Heart left ventricle (tissue), 16 donors: ENCODE measurements around the gene NOVA2. TPM values are rescaled to one million over a fixed set of nuclear protein-coding genes. Genes with fewer than 3 reads are reported as not detected.

Source experiments
- ATAC-seq, 4 donors: fragments of 200-7000 bp; cut with Tn5 transposase; one replicate each; pipeline ENCODE4 v1.9.1; 2020 to 2022; ENCODE audit warnings: moderate library complexity in 4 of 4, mild to moderate bottlenecking in 3 of 4, moderate number of reproducible peaks in 1 of 4
- DNase-seq, 5 donors: peaks; one replicate each; pipeline ENCODE4 v3.0.0-alpha.2; 2020
- H3K27ac ChIP-seq, 12 donors: fragments of 200-600 bp; sonication (generic) in 4 of 12; one replicate each; pipeline versions ENCODE4 v1.5.0 to v1.8.0; 2016 to 2022; ENCODE audit warnings: mild to moderate bottlenecking in 2 of 12
- H3K27me3 ChIP-seq, 9 donors: fragments of 200-600 bp; sonication (generic) in 2 of 9; one replicate each; pipeline versions ENCODE4 v1.5.1 to v1.8.0; 2016 to 2022; ENCODE audit warnings: mild to moderate bottlenecking in 3 of 9
- H3K36me3 ChIP-seq, 9 donors: fragments of 200-600 bp; sonication (generic) in 2 of 9; one replicate each; pipeline versions ENCODE4 v1.5.0 to v1.8.0; 2018 to 2022; ENCODE audit warnings: mild to moderate bottlenecking in 2 of 9
- H3K4me1 ChIP-seq, 12 donors: fragments of 200-600 bp; sonication (generic) in 4 of 12; one replicate each; pipeline versions ENCODE4 v1.5.0 to v1.8.0; 2016 to 2022; ENCODE audit warnings: mild to moderate bottlenecking in 3 of 12
- H3K4me3 ChIP-seq, 12 donors: fragments of 200-600 bp; sonication (generic) in 4 of 12; one replicate each; pipeline versions ENCODE4 v1.5.0 to v1.8.0; 2017 to 2022; ENCODE audit warnings: mild to moderate bottlenecking in 9 of 12, moderate library complexity in 4 of 12
- H3K9me3 ChIP-seq, 12 donors: fragments of 200-600 bp; sonication (generic) in 4 of 12; one replicate each; pipeline versions ENCODE4 v1.5.0 to v1.8.0; 2016 to 2022; ENCODE audit warnings: mild to moderate bottlenecking in 1 of 12
- CTCF ChIP-seq, 12 donors: fragments of 200-600 bp; sonication (generic) in 4 of 12; IDR thresholded peaks; one replicate each; pipeline versions ENCODE4 v1.5.0 to v1.8.0; 2018 to 2022; ENCODE audit warnings: antibody characterized with exemption in 12 of 12, mild to moderate bottlenecking in 5 of 12
- POLR2A ChIP-seq, 2 donors: fragments of 450-650 bp; IDR thresholded peaks; one replicate each; pipeline ENCODE4 v1.6.1; 2017; ENCODE audit warnings: antibody characterized with exemption in 2 of 2, mild to moderate bottlenecking in 2 of 2, moderate library complexity in 2 of 2
- WGBS, 4 donors: extraction: QIAGEN DNeasy Blood & Tissue Kit in 2 of 4; methylation state at CpG; one replicate each; pipeline versions ENCODE4 v1.1.5 to v1.1.7; 2013 to 2018; 5-methylcytosine and 5-hydroxymethylcytosine counted together
- intact Hi-C, 10 donors: fragments of 100-400 bp; cut with DNase I; formaldehyde crosslinking; loops; one replicate each; pipeline versions ENCODE4 v1.11.1 to v1.14.2; 2022
- polyA plus RNA-seq, 2 donors: library from polyadenylated mRNA; stranded (reverse); fragments of 200-250 nt; gene quantifications; one replicate each; pipeline ENCODE4 v1.2.3, GENCODE V29; 2013
- total RNA-seq, 9 donors: library from RNA; depleted of rRNA in 2 of 9; stranded (reverse); fragments of >200 nt in 2 of 9; fragmentation: NEBNext Ultra II Directional in 3 of 9; extraction: Animal tissue kit (Norgen Biotek cat#: 25700) in 3 of 9; gene quantifications; one replicate each; pipeline versions ENCODE4 v1.1.0 to v1.2.4, GENCODE V29; 2016 to 2023
- donor health status: ischemic (EF 13 %, LVEDD 7.1; RV severe dilation, severe dysfunction).
- donor health status: healthy with polysubstance abuse.
- donor health status: DM: no; HTN: yes; CAD: no.
- donor health status: DM: no; HTN: no; CAD: no.
- donor health status: ischemic (EF 25% LVEDD 6.9; RV normal size, moderate dysfunction).
- donor health status: ischemic (EF 25% LVEDD 5.7; RV mildly dilated, moderate dysfunction).
- donor health status: healthy.
- donor health status: DM: yes; HTN: yes; CAD: no.
- donor health status: ischemic (EF 35%, LVEDD 5.7; RV mildly dilated, moderate dysfunction).
- donor health status: nonischemic (EF 11% LVEDD 7.7; RV severe dilation, severe dysfunction).
- donor health status: DM: yes; HTN: yes; CAD: no.
- donor health status: PGD.
- donor health status: ischemic (EF 29% LVEDD 5.4; RV normal size, mild dysfunction).
- donor health status: nonischemic (EF 23%, LVEDD 6.1; RV moderate dilation, normal function).

NOVA2 gene
- total and polyA plus RNA-seq, 11 donors, result 2.2 to 10.0 (median 4.8) TPM

DNA sequence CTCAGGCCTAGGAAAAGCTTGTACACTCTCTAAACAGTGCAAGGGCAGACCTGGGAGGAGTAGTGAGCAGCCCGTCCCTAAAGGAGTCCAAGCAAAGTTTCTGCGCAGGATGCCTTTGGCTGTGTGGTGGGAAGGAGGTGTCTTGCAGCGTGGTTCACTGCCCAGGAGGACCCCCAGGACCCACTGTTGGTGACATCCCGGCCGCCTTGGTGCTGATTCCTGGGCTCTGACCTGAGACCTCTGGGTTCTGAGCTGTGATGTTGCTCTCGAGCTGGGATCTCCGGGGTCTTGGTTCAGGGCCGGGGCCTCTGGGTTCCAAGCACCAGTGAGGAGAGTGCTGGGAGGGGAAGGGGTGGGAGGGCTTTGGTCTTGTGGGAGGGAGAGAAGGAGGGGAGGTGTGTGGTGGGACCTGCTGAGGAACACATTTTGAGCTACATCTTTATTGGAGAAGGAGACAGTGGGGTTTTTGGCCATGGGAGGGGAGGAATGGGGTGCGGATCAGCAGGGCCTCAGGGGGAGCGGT is 45.1 kb upstream of the NOVA2 start:
- Histone ChIP-seq H3K4me3 (no peak overlapping the region), H3K4me1 (peaks cover 0 to 28% (median 13%) of the 10 kb centered on the region in 12 donors), H3K27ac (no peak overlapping the region), H3K9me3 (no peaks in the 10 kb centered on the region), H3K27me3 (peaks cover 4 to 42% (median 25%) of the 10 kb centered on the region in 9 donors), H3K36me3 (peaks cover 0 to 8% (median 0%) of the 10 kb centered on the region in 9 donors)
- TF ChIP-seq POLR2A (IDR thresholded peaks at IDR 0.05), result no peak
- TF ChIP-seq CTCF (IDR thresholded peaks at IDR 0.05), result no peak
- no peak for ATAC-seq
- 94 to 99% (median 96%) methylated on average over 8 to 10 of the region's 10 CpGs for WGBS, 4 donors
- DNase-seq, result no peak
- intact Hi-C loops, result loop anchor here in 3 of 10 donors (5.0 to 10.0 kb wide), 4 partner anchors 91 to 156 kb away; partner anchors contain the start of genes FOXA3 (in 1 of the 3), MYPOP (in 1 of the 3) and SYMPK (in 1 of the 3)

- Histone ChIP-seq H3K36me3 (peaks cover 0 to 8% (median 0%) of the 10 kb centered on the region in 9 donors), H3K4me3 (no peak overlapping the region), H3K27ac (no peak overlapping the region), H3K4me1 (peaks cover 0 to 28% (median 13%) of the 10 kb centered on the region in 12 donors), H3K27me3 (peaks cover 4 to 36% (median 21%) of the 10 kb centered on the region in 9 donors), H3K9me3 (no peaks in the 10 kb centered on the region)
- intact Hi-C loops, result loop anchor here in 4 of 10 donors (2.0 to 10.0 kb wide), 5 partner anchors 91 to 156 kb away; partner anchors contain the start of genes FOXA3 (in 1 of the 4), MYPOP (in 1 of the 4) and SYMPK (in 1 of the 4)
- DNase-seq (no peak), ATAC-seq (no peak)
- no peak for TF ChIP-seq CTCF (IDR thresholded peaks at IDR 0.05)
- no peak for TF ChIP-seq POLR2A (IDR thresholded peaks at IDR 0.05)
- 95 to 97% (median 96%) methylated on average over 13 to 15 of the region's 15 CpGs for WGBS, 4 donors
These were observed 44.4 kb upstream of the NOVA2 start for GRCh38 chr19:46017874-46018675.

DNA sequence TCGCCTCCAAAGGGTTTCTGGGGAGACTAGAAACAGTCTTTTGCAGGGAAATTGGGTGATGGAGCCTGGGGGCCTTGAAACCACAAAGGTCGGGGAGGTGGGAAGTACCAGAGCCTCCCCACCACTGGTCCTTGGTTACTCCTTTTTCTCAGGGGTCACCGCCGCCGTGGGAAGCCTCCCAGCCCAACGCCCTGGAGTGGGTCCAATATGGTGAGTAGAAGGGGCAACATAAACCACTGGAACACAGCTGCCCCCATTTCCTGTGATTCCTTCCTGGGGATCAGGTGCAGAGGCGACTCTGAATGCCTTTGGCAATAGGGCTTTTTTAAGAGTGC is 43.4 kb upstream of the NOVA2 start:
- TF ChIP-seq POLR2A (IDR thresholded peaks at IDR 0.05) (no peak), CTCF (IDR thresholded peaks at IDR 0.05) (peak in 1 of 12 donors; percentile 40)
- H3K4me3 ChIP-seq, result peak overlapping the region in 5 of 12 donors; percentile 66 to 91 (median 73)
- H3K4me1 ChIP-seq, result peaks cover 0 to 28% (median 13%) of the 10 kb centered on the region in 12 donors
- peaks cover 0 to 36% (median 14%) of the 10 kb centered on the region in 9 donors for H3K27me3 ChIP-seq
- peak in 1 of 5 donors; percentile 21 for DNase-seq
- H3K27ac ChIP-seq, result no peak overlapping the region
- intact Hi-C loops, result loop anchor here in 4 of 10 donors (2.0 to 10.0 kb wide), 5 partner anchors 90 to 155 kb away; partner anchors contain the start of genes FOXA3 (in 1 of the 4), MYPOP (in 1 of the 4) and SYMPK (in 1 of the 4)
- ATAC-seq, result no peak
- no peaks in the 10 kb centered on the region for H3K9me3 ChIP-seq
- 35 to 45% (median 39%) methylated on average over 3 to 7 of the region's 7 CpGs for WGBS, 4 donors
- peaks cover 0 to 8% (median 0%) of the 10 kb centered on the region in 9 donors for H3K36me3 ChIP-seq
